Activated CD8-positive, alpha-beta memory T cell treated with anti-CD3 and anti-CD28 coated beads for 48 hours (primary cell): ENCODE measurements around the gene HES4.

Experiments
- DNase-seq, 3 experiments: peaks; one replicate each; pipeline ENCODE4 v3.0.0-alpha.2; 2020; ENCODE audit warnings: low read depth in 2 of 3, low spot score in 2 of 3

The HES4 gene

DNA sequence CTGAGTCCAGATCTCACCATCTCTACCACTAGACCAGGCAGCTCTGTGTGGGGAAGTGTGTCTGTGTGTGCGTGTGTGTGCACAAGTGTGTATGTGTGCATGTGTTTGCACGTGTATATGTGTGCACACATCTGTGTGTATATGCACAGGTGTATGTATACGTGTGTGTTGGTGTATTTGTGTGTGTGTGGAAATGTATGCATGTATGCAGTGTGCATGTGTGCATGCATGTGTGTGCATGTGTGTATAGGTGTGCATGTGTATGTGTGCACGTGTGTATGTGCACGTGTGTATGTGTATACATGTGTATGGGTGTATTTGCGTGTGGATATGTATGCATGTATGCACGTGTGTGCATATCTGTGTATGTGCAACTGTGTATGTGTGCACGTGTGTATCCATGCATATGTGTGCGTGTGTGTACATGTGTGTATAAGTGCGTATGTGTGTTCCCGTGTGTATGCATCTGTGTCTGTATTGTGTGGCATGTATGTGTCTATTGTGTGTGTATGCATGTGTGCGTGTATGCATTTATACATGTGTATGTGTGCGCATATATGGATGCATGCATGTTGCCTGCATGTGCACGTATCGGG, 30.5 kb downstream of the HES4 start:
- DNase-seq: no peak

DNA sequence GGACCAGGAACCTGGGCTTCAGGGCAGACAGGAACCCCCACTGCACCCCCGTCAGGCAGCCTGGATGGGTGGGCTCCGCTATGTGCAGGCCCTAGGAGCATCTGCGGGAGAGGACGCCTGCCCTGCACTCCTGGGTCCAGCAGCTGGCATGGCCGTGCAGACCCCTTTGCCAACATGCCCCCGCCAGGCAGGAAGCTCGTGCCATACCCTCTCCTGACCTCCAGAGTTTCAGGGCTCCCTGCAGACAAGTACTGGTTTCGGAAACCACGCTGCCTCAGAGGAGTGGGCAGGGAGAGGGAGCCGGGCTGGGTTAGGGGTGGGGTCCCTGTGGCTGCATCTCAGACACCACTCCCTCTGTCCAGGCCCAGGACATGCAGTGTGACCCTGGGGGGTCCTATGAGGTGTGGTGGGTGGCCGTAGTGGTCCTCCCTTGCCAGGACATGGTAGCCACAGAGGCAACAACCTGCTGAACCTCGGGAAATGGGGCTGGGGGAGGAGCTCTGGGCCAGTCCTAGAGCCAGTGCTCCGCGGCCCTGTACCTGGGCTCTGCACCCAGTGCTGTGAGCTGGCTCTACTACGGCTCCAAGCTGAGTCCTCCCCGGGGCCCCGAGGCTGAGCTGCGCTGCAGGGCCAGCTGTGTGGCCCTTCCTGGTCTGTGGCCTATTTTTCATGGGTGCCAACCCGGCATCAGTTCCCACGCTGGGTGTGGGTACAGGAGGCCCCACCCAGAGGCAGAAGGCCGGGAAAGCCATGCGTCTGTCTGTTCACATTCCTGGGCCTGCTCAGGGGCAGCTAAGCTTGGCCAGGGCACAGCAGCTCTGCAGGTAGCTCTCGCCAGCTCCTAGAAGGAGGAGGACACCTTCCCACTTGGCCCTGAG, 32.2 kb downstream of the HES4 start:
- DNase-seq: no peak

DNA sequence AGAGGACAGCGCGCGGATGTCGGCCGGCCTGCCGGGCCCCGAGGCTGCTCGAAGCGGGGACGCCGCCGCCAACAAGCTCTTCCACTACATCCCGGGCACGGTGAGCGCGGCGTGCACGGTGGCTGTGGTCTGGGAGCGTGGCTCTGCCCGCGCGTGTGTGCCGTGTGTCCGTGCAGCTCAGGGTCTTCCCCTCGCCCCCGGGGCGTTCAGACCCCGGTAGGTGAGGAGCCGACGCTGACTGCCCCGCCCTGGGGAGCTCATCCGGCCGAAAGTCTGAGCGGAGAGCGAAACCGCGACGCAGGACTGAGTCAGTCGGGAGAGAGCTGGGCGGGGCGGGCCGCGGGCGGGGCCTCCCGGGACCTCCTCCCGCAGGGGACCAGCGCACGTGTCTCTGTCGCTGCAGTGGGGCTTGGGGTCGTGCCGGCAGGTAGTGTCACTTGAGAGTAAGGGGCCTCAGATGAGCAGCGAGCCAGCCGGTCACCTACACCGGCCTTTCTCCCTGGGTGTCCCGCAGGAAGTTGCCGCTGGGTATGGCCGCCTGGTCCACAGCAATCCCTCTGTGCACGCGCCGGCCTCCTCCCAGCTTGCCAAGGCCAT, 33.1 kb downstream of the HES4 start:
- DNase-seq: peak; percentile 60 to 67 (median 66)

DNA sequence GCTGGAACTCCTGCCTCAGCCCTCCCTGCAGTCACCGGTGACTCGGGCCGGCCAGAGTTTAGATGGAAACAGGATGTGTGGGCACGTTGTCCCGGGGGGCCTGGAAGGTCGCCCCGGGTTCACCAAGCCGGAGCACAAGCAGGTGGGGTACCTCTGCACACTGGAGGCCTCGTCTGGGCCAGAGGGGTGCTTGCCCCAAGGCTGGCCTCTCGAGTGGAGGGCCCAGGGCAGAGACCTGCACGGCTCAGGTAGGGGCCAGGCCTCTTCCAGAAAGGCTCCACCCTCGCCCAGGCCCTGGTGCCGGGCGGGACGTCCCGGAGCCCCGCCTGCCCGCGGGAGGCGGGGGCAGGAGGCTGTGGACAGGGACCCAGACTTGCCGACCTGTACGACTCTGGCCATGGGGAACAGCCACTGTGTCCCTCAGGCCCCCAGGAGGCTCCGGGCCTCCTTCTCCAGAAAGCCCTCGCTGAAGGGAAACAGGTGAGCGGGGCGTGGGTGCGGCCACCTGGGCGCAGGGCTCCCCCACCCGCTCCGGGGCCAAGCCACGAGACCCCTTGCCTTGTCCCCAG, 33.7 kb downstream of the HES4 start, which contains the start of gene PLEKHN1:
PLEKHN1 (plus strand) TSS at position 348 of the 569 bp plus-strand sequence; CDS start at position 398, 50 bp downstream.
- DNase-seq: peak in 1 of 3 experiments; percentile 35

DNA sequence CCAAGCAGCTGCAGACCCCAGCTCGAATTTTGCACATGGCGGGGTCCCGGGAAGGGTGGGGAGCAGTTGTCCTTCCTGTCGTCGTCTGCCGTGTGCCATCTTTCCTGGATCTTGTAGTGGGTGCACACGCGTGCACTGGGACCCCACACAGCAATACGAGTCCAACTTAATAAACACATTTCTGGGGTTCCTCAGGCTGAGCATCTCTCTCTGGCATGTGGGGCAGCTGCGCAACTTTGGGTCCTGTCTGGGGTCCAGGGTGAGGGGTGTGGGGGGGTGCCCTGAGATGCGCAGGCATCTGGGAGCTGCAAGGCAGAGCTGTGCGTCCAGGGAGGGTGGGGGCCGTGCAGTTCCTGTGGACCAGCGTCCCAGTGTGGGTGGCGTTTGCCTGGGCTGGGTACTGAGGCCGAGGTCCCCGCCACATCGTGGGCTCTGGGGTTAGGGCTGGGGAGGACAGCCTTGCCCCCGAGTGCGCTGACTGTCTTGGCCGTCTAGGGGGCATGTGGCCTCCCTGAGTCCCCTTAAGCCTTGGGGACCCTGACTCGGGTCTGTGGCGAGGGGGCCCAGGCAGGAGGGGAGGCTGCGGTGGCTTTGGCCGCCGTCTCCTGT, 34.3 kb downstream of the HES4 start:
- no peak for DNase-seq

DNA sequence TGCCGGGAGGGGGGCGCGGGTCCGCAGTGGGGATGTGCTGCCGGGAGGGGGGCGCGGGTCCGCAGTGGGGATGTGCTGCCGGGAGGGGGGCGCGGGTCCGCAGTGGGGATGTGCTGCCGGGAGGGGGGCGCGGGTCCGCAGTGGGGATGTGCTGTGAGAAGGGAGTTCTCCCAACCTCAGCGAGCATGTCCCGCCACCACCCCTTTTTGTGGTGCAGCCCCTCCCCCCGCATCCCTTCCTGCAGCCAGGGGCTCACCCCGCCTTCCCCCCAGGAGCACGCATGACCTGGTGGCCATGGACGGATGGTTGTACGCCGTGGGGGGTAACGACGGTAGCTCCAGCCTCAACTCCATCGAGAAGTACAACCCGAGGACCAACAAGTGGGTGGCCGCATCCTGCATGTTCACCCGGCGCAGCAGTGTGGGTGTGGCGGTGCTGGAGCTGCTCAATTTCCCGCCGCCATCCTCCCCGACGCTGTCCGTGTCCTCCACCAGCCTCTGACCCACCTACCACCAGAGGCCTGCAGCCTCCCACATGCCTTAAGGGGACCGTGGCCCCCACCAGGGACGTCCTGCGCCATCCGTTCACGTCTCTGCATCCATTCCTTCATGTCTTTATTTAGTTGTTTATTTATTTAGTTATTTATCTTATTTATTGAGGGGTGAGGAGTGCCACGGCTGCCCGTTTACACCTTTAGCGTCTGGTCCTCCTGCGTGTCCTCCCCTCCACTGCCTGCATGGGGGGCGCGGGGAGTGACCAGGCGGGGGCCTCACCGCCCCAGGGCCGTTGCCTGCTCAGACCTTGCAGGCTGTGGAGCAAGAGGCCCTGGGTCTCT, 35.0 kb downstream of the HES4 start:
- no peak for DNase-seq

DNA sequence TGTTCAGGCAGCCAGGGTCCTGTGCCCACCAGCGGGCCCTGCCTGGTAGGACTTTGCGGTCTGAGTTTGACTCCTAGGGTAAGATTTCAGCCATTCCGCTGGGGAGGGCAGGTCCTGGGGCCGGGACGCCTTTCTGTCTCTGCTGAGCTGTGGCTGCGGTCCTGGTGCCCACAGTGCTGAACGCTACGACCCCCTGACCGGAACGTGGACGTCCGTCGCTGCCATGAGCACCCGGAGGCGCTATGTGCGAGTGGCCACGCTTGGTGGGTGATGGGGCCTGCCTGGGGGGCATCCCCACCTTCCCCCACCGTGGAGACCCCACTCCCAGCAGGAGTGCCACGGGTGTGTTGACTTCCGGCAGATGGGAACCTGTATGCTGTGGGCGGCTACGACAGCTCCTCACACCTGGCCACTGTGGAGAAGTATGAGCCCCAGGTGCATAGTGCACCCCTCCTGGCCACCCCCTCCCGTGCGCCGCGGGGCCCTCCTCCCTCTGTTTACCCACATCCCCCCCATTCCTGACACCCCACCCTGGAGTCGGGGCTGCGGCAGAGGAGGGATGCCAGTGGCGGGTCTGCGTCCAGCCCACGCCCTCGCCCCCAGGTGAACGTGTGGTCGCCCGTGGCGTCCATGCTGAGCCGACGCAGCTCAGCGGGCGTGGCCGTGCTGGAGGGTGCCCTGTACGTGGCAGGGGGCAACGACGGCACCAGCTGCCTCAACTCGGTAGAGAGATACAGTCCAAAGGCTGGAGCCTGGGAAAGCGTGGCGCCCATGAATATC, 36.0 kb downstream of the HES4 start:
- no peak for DNase-seq

DNA sequence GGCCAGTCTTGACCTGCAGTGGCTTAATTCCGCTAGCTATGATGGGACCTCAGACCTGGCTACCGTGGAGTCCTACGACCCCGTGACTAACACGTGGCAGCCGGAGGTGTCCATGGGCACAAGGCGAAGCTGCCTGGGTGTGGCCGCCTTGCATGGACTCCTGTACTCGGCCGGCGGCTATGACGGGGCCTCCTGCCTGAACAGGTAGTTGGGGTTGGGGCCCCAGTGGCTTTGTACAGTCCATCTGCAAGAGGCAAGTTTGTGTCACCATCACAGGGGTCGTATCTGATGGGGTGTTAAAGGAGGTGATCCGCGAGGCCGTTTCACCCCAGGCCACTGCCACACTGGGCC, 36.6 kb downstream of the HES4 start:
- no peak for DNase-seq

DNA sequence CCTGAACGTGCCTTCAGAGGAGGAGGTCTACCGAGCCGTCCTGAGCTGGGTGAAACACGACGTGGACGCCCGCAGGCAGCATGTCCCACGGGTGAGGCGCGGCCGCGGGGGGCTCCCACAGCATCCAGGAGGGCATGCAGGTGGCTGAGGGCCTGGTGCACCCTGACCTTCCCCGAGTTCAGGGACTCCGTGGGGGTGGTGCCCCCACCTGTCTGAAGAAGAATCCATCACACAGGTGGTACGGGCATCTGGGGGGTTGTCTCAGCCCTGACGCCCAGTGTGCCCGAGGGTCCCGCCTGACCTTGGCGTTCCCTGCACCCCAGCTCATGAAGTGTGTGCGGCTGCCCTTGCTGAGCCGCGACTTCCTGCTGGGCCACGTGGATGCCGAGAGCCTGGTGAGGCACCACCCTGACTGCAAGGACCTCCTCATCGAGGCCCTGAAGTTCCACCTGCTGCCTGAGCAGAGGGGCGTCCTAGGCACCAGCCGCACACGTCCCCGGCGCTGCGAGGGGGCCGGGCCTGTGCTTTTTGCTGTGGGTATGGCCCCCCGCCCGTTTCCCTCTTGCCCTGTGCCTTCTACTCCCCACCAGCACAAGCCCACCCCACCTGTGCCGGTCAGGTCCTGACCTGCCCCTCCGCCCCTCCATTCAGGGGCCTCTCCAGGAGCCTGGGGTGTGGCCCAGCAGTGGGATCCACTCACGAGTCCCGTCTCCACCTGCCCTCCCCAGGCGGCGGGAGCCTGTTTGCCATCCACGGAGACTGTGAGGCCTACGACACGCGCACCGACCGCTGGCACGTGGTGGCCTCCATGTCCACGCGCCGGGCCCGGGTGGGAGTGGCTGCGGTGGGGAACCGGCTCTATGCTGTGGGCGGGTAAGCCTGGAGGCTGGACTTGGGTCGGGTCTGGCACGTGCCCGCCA, 37.3 kb downstream of the HES4 start:
- DNase-seq: no peak

DNA sequence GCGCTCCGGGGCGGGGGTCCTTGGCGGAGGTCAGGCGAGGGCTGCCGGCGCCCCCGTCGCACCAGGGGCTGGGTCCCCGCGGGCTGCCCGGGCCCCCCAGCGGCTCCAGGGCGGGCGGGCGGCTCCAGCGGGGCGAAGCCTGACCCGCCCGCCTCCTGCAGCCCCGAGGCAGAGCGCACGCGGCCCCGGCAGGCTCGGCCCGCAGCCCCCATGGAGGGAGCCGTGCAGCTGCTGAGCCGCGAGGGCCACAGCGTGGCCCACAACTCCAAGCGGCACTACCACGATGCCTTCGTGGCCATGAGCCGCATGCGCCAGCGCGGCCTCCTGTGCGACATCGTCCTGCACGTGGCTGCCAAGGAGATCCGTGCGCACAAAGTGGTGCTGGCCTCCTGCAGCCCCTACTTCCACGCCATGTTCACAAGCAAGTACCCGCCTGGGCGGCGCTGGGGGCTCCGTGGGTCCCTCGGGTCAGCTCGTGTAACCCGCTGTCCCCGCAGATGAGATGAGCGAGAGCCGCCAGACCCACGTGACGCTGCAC, 38.7 kb downstream of the HES4 start:
- no peak for DNase-seq

DNA sequence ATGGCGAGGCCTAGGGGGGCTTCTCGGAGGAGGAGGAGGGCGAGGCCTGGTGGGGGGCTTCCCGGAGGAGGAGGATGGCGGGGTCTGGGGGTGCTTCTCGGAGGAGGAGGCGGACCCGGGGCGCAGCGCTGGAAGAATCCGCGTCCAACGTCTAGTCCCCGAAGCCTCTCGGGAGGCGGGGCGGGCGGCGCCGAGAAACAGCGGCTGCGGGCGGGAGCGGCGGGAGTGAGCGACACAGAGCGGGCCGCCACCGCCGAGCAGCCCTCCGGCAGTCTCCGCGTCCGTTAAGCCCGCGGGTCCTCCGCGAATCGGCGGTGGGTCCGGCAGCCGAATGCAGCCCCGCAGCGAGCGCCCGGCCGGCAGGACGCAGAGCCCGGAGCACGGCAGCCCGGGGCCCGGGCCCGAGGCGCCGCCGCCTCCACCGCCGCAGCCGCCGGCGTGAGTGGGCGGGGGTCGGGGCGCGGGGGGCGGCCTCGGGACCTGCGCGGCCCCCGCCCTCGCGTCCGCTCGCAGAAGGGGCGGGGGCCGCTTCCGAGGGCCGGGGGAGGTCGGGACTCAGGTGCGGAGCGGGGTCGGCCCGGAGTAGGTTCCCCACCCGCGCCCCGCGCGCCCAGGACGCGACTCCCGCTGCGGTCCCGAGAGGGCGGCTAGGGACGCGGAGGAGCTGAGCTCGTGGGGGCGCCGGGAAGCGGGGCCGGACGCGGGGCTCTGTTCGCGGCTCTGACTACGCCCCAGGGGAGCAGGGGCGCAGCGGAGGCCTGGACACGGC, 39.4 kb downstream of the HES4 start, which contains the start of gene KLHL17:
KLHL17 (plus strand) TSS at position 222 of the 769 bp plus-strand sequence; CDS start at position 332, 110 bp downstream.
- DNase-seq: peak; percentile 56 to 65 (median 64)

DNA sequence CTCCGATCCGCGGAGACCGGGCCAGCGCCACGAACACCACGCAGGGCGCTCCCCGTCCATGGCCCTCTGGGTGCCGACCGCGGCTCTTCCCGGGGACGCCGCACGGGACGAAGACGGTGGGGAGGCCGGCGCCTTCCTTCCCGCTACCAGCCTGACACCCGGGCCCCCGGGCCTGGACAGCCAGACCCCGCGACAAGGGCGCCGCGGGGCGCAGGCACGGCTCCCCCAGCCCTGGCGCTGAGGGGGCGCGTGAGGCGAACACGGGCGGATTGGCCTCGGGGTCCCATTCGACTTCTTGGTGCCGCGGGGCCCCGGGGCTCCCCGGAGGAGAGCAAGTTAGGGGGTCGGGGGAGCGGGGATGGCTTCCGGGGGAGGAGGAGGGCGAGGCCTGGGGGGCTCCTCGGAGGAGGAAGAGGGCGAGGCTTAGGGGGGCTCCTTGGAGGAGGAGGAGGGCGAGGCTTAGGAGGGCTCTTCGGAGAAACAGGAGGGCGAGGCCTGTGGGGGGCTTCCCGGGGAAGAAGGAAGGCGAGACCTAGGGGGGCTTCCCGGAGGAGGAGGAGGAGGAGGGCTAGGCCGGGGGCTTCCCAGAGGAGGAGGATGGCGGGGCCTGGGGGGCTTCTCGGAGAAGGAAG, 40.0 kb downstream of the HES4 start:
- no peak for DNase-seq

DNA sequence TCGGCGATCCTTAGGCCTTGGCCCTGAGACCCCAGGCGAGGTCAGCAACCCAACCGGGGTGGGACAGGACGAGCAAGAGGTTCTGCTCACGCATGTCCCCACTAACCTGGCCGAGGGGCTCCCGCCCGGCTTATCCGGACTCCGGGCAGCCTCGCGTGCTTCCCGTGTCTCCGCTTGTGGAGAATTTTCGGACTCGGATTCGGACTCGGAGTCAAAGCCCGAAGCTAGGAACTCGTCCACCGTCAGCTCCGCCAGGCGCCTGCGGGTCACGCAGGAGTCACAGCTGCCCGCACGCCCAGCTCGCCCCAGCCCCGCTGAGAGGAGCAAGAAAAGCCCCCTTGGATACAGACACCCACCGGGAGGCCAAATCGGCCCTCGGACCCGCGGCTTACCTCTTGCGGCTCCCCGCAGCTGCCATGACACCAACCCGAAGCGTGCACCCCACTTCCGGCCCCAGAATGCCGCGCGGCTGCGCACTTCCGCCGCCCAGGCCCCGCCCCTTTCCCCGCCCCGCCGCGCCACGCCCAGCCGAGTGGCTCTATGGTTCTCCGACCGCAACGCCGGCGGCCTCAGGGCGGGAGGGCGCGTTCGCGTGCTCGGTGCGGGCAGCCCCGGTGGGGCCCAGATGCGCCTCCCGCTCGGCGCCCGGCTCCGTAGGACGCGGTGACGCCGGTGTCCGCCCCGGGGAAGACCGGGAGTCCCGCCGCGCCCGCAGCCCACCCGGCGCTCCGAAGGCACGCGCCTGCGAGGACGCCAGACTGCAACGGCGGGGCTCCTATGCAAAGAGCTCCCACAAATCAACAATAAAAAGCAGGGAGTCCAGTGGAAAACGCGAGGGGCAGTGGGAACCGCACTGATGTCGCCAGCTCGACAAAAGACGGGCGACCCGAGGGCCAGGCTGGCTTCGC, 40.8 kb downstream of the HES4 start, which contains the start of gene NOC2L:
NOC2L (minus strand) TSS at position 434 of the 908 bp plus-strand sequence; CDS start at position 418, 16 bp downstream.
- peak; percentile 97 to 99 (median 99) for DNase-seq

DNA sequence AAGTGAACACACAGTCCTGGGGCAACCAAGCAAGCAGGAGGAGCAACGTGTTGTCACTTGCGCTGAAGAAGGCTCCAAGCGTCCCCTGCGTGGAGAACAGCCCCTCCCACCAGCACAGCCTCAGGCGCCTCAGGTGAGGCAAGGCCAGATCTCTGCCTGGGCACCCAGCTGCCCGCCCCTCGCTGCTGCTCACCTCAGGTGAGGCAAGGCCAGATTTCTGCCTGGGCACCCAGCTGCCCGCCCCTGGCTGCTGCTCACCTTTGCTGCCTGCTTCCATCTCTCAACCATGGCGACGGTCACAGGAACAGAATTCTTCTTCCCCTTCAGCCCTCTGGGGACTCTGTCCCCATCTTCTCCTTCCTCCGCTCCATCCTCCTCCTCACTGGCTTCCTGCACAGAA, 43.3 kb downstream of the HES4 start:
- no peak for DNase-seq

DNA sequence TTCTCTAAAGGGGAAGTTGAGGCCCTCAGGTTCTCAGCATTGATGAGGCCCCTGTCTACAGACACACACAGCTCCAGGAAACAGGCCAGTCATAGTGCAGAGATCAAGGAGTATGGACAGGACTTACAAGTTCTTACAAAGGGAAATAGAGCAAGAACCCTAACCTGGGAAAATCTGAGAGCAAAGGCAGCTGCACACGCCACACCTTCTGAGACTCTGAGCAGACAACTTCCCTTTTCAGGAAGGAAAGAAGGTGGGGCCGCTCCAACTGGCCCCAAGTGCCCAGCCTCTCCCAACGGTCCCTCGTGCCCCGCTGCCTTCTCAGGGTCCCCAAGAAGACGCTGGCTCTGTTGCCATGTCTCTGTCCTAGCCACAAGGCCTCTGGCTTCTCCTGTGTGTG, 44.4 kb downstream of the HES4 start:
- DNase-seq: no peak

DNA sequence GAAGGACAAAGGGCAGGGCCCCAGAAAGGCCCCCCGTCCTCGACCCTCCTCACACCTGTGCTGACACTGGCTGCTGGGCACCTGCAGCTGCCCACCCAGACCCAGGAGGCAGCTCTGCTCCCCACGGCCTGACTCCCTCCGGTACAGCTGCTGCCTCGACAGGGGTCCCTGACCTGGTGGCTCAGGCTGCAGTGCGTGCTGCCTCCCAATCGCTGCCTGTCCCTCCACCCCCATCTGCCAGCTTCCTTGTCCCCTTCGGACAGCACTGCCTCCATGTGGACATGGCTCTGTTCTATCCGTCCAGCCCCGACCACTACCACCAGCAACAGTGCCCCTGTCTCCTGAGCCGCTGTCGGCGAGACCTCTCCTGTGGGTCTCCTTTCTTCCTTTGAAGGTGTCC, 45.0 kb downstream of the HES4 start:
- DNase-seq: no peak
